Nephron (organoid): ENCODE results near the gene OSMR.

Experiments used
- H3K27ac Mint-ChIP-seq, 3 experiments: 2 replicates each; pipeline ENCODE4 v1.8.0; 2020; ENCODE audit warnings: mixed read lengths in 3 of 3, mild to moderate bottlenecking in 2 of 3, moderate library complexity in 1 of 3
- H3K27me3 Mint-ChIP-seq: 2 replicates; pipeline ENCODE4 v1.8.0; 2021; ENCODE audit warnings: low read depth, mild to moderate bottlenecking, moderate library complexity, mixed read lengths
- H3K36me3 Mint-ChIP-seq: 2 replicates; pipeline ENCODE4 v1.8.0; 2020; ENCODE audit warnings: low read depth, mixed read lengths
- H3K4me1 Mint-ChIP-seq: 2 replicates; pipeline ENCODE4 v1.8.0; 2020; ENCODE audit warnings: mixed read lengths
- H3K4me3 Mint-ChIP-seq, 3 experiments: 2 replicates each; pipeline ENCODE4 v1.8.0; 2020; ENCODE audit warnings: mild to moderate bottlenecking in 3 of 3, mixed read lengths in 3 of 3, moderate library complexity in 2 of 3
- H3K9me3 Mint-ChIP-seq: 2 replicates; pipeline ENCODE4 v1.8.0; 2020; ENCODE audit warnings: mixed read lengths
- CTCF ChIP-seq, 3 experiments: fragments of 200-600 bp; sonication (generic); IDR thresholded peaks; one replicate each; pipeline ENCODE4 v1.5.0; 2021; ENCODE audit warnings: antibody characterized with exemption in 3 of 3; ENCODE audit not compliant: unreplicated experiment in 3 of 3

The OSMR gene

DNA sequence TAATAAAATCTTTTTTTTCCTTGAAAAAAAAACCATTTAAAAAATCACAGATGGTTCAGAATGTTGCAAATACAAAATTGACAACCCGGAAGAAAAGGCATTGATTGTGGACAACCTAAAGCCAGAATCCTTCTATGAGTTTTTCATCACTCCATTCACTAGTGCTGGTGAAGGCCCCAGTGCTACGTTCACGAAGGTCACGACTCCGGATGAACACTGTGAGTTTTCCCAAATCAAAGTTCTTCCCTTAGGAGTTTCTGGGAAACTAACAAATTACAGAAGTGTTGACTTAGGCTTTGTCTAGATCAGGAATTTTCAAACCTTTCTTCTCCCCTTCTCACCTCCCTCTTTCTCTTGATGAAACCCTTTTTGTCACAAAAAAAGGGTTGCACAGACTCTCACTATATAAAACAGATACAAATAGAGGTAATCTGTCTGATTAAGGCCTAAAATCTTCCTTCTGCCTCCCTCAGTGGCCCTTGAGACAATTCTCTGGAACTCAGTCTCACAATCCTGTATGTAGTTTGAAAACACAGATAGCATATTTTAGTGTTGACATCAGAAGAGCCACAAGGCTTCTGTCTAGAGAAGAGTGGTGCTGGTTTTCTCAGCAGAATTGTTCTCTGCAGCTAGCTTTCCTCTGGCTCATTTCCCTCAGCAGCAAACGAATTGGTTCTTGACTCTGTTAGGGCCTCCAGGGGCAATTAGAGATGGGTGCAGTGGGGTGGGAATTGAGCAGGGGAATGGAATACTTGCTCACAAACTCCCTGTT, 79.5 kb downstream of the OSMR start:
- Mint-ChIP-seq H3K27me3 (no peaks in the 10 kb centered on the region), H3K4me1 (peaks cover 19% of the 10 kb centered on the region), H3K27ac (peak overlapping the region in 1 of 3 experiments; percentile 10), H3K9me3 (no peaks in the 10 kb centered on the region), H3K4me3 (no peak overlapping the region), H3K36me3 (peaks cover 14% of the 10 kb centered on the region)
- TF ChIP-seq CTCF (IDR thresholded peaks at IDR 0.05; ENCODE audit: unreplicated experiment in 3 of 3): no peak

GRCh38 chr5:38926121-38926520, 80.3 kb downstream of the OSMR start:
- Mint-ChIP-seq H3K4me1 (peaks cover 19% of the 10 kb centered on the region), H3K27ac (no peak overlapping the region), H3K27me3 (no peaks in the 10 kb centered on the region), H3K36me3 (peaks cover 14% of the 10 kb centered on the region), H3K4me3 (no peak overlapping the region), H3K9me3 (no peaks in the 10 kb centered on the region)
- TF ChIP-seq CTCF (IDR thresholded peaks at IDR 0.05; ENCODE audit: unreplicated experiment in 3 of 3): no peak

- Mint-ChIP-seq H3K4me3 (no peak overlapping the region), H3K9me3 (no peaks in the 10 kb centered on the region), H3K27ac (no peak overlapping the region), H3K36me3 (peaks cover 14% of the 10 kb centered on the region), H3K4me1 (peaks cover 19% of the 10 kb centered on the region), H3K27me3 (no peaks in the 10 kb centered on the region)
- TF ChIP-seq CTCF (IDR thresholded peaks at IDR 0.05; ENCODE audit: unreplicated experiment in 3 of 3): no peak
Measured at GRCh38 chr5:38927470-38927869, 81.7 kb downstream of the OSMR start.

DNA sequence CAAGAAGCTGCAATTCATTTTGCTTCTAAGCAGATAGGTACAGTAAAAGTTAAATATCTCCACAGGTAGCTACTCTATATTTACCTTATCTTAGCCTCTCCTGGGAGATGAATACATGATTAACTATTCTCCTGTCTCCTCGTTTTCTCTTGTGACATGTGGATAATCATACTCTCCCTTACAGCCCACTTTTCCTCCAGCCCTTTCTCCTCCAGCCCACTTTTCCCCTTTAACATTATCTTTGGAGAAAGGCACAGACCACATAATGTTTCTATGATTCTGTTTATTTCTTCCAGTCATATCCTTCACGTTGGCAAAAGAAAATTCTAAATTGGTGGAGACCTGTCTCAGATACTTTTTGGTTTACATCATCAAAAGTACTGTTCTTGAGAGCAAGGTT, 84.0 kb downstream of the OSMR start:
- no peak overlapping the region for H3K27ac Mint-ChIP-seq
- H3K4me1 Mint-ChIP-seq: peaks cover 9% of the 10 kb centered on the region
- H3K27me3 Mint-ChIP-seq: no peaks in the 10 kb centered on the region
- H3K9me3 Mint-ChIP-seq: no peaks in the 10 kb centered on the region
- H3K4me3 Mint-ChIP-seq: no peak overlapping the region
- H3K36me3 Mint-ChIP-seq: peaks cover 14% of the 10 kb centered on the region
- TF ChIP-seq CTCF (IDR thresholded peaks at IDR 0.05; ENCODE audit: unreplicated experiment in 3 of 3): no peak

- TF ChIP-seq CTCF (IDR thresholded peaks at IDR 0.05; ENCODE audit: unreplicated experiment in 3 of 3): no peak
- H3K36me3 Mint-ChIP-seq: peaks cover 17% of the 10 kb centered on the region
- H3K9me3 Mint-ChIP-seq: no peaks in the 10 kb centered on the region
- H3K4me3 Mint-ChIP-seq: no peak overlapping the region
- H3K27me3 Mint-ChIP-seq: no peaks in the 10 kb centered on the region
- no peaks in the 10 kb centered on the region for H3K4me1 Mint-ChIP-seq
- no peak overlapping the region for H3K27ac Mint-ChIP-seq
Measured at GRCh38 chr5:38931731-38932130, 85.9 kb downstream of the OSMR start.

DNA sequence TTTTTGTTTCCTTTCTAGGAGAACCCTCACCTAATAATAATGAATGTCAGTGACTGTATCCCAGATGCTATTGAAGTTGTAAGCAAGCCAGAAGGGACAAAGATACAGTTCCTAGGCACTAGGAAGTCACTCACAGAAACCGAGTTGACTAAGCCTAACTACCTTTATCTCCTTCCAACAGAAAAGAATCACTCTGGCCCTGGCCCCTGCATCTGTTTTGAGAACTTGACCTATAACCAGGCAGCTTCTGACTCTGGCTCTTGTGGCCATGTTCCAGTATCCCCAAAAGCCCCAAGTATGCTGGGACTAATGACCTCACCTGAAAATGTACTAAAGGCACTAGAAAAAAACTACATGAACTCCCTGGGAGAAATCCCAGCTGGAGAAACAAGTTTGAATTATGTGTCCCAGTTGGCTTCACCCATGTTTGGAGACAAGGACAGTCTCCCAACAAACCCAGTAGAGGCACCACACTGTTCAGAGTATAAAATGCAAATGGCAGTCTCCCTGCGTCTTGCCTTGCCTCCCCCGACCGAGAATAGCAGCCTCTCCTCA, 87.1 kb downstream of the OSMR start:
- Mint-ChIP-seq H3K27ac (no peak overlapping the region), H3K36me3 (peaks cover 22% of the 10 kb centered on the region), H3K4me1 (no peaks in the 10 kb centered on the region), H3K9me3 (no peaks in the 10 kb centered on the region), H3K4me3 (no peak overlapping the region), H3K27me3 (no peaks in the 10 kb centered on the region)
- no peak for TF ChIP-seq CTCF (IDR thresholded peaks at IDR 0.05; ENCODE audit: unreplicated experiment in 3 of 3)
